Activated CD4-positive, CD25-positive, alpha-beta regulatory T cell (primary cell): Measurements from ENCODE around the gene CEP112.

ENCODE experiments used
- DNase-seq, 4 experiments: peaks; one replicate each; lab custom pipeline; 2025; lab: John Stamatoyannopoulos, UW

CEP112 gene

GRCh38 chr17:65637786-65638185 is 554.1 kb downstream of the CEP112 start:
- no peak for DNase-seq

- DNase-seq, result no peak
Observed at GRCh38 chr17:65634533-65634932, 557.4 kb downstream of the CEP112 start.

GRCh38 chr17:65633988-65634387 is 557.9 kb downstream of the CEP112 start:
- no peak for DNase-seq

GRCh38 chr17:65633146-65633881 is 558.6 kb downstream of the CEP112 start:
- no peak for DNase-seq

GRCh38 chr17:65630502-65630901 is 561.4 kb downstream of the CEP112 start:
- DNase-seq, result no peak

- no peak for DNase-seq
Observed at GRCh38 chr17:65629234-65629690, 562.7 kb downstream of the CEP112 start.

- no peak for DNase-seq
Observed at GRCh38 chr17:65628644-65629036, 563.3 kb downstream of the CEP112 start.

- no peak for DNase-seq
Observed at GRCh38 chr17:65627891-65628643, 563.9 kb downstream of the CEP112 start.

- DNase-seq, result no peak
Observed at GRCh38 chr17:65627108-65627507, 564.8 kb downstream of the CEP112 start.

GRCh38 chr17:65626451-65626850 is 565.5 kb downstream of the CEP112 start:
- DNase-seq, result no peak

- no peak for DNase-seq
Observed at GRCh38 chr17:65618516-65618915, 573.4 kb downstream of the CEP112 start.

GRCh38 chr17:65617496-65617895 is 574.4 kb downstream of the CEP112 start:
- no peak for DNase-seq

GRCh38 chr17:65609749-65610148 is 582.2 kb downstream of the CEP112 start:
- DNase-seq, result no peak

GRCh38 chr17:65609286-65609685 is 582.6 kb downstream of the CEP112 start:
- no peak for DNase-seq

GRCh38 chr17:65604070-65604469 is 587.9 kb downstream of the CEP112 start:
- DNase-seq, result no peak

GRCh38 chr17:65601881-65602280 is 590.1 kb downstream of the CEP112 start:
- DNase-seq, result no peak

GRCh38 chr17:65601145-65601544 is 590.8 kb downstream of the CEP112 start:
- DNase-seq, result no peak

- DNase-seq, result no peak
Observed at GRCh38 chr17:65600518-65600917, 591.4 kb downstream of the CEP112 start.

GRCh38 chr17:65599650-65600049 is 592.3 kb downstream of the CEP112 start:
- no peak for DNase-seq

GRCh38 chr17:65598746-65599145 is 593.2 kb downstream of the CEP112 start:
- no peak for DNase-seq

- no peak for DNase-seq
Observed at GRCh38 chr17:65595071-65595656, 596.8 kb downstream of the CEP112 start.

- DNase-seq, result no peak
Observed at GRCh38 chr17:65593855-65594845, 597.8 kb downstream of the CEP112 start.
